ENCODE measurements around the gene SPACA6. TPM values are rescaled to one million over a fixed set of nuclear protein-coding genes. Genes with fewer than 3 reads are reported as not detected.

Gene SPACA6
- total and polyA plus RNA-seq, 9 of the 15 experiments (the other 6 are each of a cell fraction or from before 2014, with no cell fraction given) = 1.3 to 17.3 (median 6.2) TPM

GRCh38 chr19:51702103-51702824 is 9.1 kb downstream of the SPACA6 start (continued):
- no peak for TF ChIP-seq JUND (IDR thresholded peaks at IDR 0.05; ENCODE audit: borderline replicate concordance, low read depth, low read length)
- no peak for TF ChIP-seq JUND (tag; IDR thresholded peaks at IDR 0.05; ENCODE audit: borderline replicate concordance, low read depth, low read length)
- peak; percentile 30; the same call in 1 of the 2 replicates for TF ChIP-seq ZBTB12 (CRISPR knock-in tag; IDR thresholded peaks at IDR 0.05)
- TF ChIP-seq CBFA2T2 (conservative IDR thresholded peaks at IDR 0.05) = no peak
- TF ChIP-seq SOX6 (IDR thresholded peaks at IDR 0.05) = 0 out of 2 replicates have a peak, but pooled peaks have one; percentile 5
- no peak for TF ChIP-seq ZFP36 (IDR thresholded peaks at IDR 0.05; ENCODE audit: low read depth, low read length, partially characterized antibody)
- no peak for TF ChIP-seq MEF2D (tag; conservative IDR thresholded peaks at IDR 0.05; ENCODE audit: low read depth)
- no peak for TF ChIP-seq CHD7 (IDR thresholded peaks at IDR 0.05; ENCODE audit: low read depth, low read length)
- TF ChIP-seq COPS2 (conservative IDR thresholded peaks at IDR 0.05) = no peak
- TF ChIP-seq MYC (IDR thresholded peaks at IDR 0.05; ENCODE audit: low read depth, low read length) = 0 out of 2 replicates have a peak, but pooled peaks have one; percentile 8
- TF ChIP-seq MYC (CRISPR knock-in tag; IDR thresholded peaks at IDR 0.05; ENCODE audit: borderline replicate concordance, low read depth) = no peak
- TF ChIP-seq GATA2 (CRISPR knock-in tag; IDR thresholded peaks at IDR 0.05) = no peak
- peak; percentile 76 for TF ChIP-seq SP1 (CRISPR knock-in tag; IDR thresholded peaks at IDR 0.05)
- TF ChIP-seq NCOA4 (IDR thresholded peaks at IDR 0.05; ENCODE audit: partially characterized antibody) = no peak
- TF ChIP-seq TCF7L2 (IDR thresholded peaks at IDR 0.05; ENCODE audit: low read depth, low read length) = no peak
- no peak for TF ChIP-seq FIP1L1 (IDR thresholded peaks at IDR 0.05; ENCODE audit: low read depth, low read length, poor library complexity, severe bottlenecking)
- TF ChIP-seq KLF10 (CRISPR knock-in tag; IDR thresholded peaks at IDR 0.05) = no peak
